CD14-positive monocyte (primary cell): Measurements from ENCODE around the gene ADRM1. TPM values are rescaled to one million over a fixed set of nuclear protein-coding genes. Genes with fewer than 3 reads are reported as not detected.

Experiments
- DNase-seq, 3 donors: peaks; one replicate each; pipeline ENCODE4 v3.0.0-alpha.2; 2011 to 2022
- H2AFZ ChIP-seq: 2 replicates; pipeline ENCODE4 v1.6.0; 2012; ENCODE audit warnings: mild to moderate bottlenecking, low read depth, low read length, inconsistent platforms; ENCODE audit not compliant: insufficient read depth, poor library complexity, severe bottlenecking
- H3K27ac ChIP-seq, 2 donors: 1 replicate in 1 of 2; 2 replicates in 1 of 2; pipeline ENCODE4 v1.5.1; 2012 to 2013; ENCODE audit warnings: low read length in 2 of 2, control low read depth in 1 of 2, inconsistent platforms in 1 of 2, low read depth in 1 of 2, mild to moderate bottlenecking in 1 of 2
- H3K27me3 ChIP-seq, 2 donors: one replicate each; pipeline versions ENCODE4 v1.6.0 to v1.6.1; 2011 to 2013; ENCODE audit warnings: low read length in 2 of 2; ENCODE audit not compliant: control insufficient read depth in 2 of 2, insufficient read depth in 2 of 2
- H3K36me3 ChIP-seq, 2 donors: replicated peaks in 1 of 2; 1 replicate in 1 of 2; 2 replicates in 1 of 2; pipeline versions ENCODE4 v1.5.1 to v1.6.1; 2012 to 2013; ENCODE audit warnings: low read length in 2 of 2, control low read depth in 1 of 2, inconsistent platforms in 1 of 2, mild to moderate bottlenecking in 1 of 2; ENCODE audit not compliant: insufficient read depth in 2 of 2, control insufficient read depth in 1 of 2
- H3K4me1 ChIP-seq, 2 donors: 1 replicate in 1 of 2; 2 replicates in 1 of 2; pipeline versions ENCODE4 v1.5.1 to v1.6.1; 2012 to 2013; ENCODE audit warnings: low read length in 2 of 2, control low read depth in 1 of 2, inconsistent platforms in 1 of 2, mild to moderate bottlenecking in 1 of 2, moderate library complexity in 1 of 2; ENCODE audit not compliant: insufficient read depth in 2 of 2, control insufficient read depth in 1 of 2
- H3K4me2 ChIP-seq: replicated peaks from 2 replicates; pipeline ENCODE3; 2012; ENCODE audit warnings: low read length, moderate library complexity, mild to moderate bottlenecking; ENCODE audit not compliant: poor library complexity, severe bottlenecking; ENCODE audit errors: extremely low read depth
- H3K4me3 ChIP-seq, 3 experiments: fragments of 200-600 bp in 1 of 3; sonication (generic) in 1 of 3; replicated peaks in 1 of 3; 1 replicate in 2 of 3; 2 replicates in 1 of 3; pipeline ENCODE4 v1.5.1; 2011 to 2013; ENCODE audit warnings: low read length in 3 of 3, mild to moderate bottlenecking in 3 of 3, control low read depth in 2 of 3, low read depth in 2 of 3, inconsistent platforms in 1 of 3, moderate library complexity in 1 of 3
- H3K79me2 ChIP-seq: 2 replicates; pipeline ENCODE4 v1.6.0; 2012; ENCODE audit warnings: mild to moderate bottlenecking, control low read depth, inconsistent platforms, low read length, moderate library complexity; ENCODE audit not compliant: insufficient read depth
- H3K9ac ChIP-seq: 2 replicates; pipeline ENCODE4 v1.6.0; 2017; ENCODE audit warnings: low read length, mild to moderate bottlenecking; ENCODE audit not compliant: insufficient read depth, poor library complexity, severe bottlenecking
- H3K9me3 ChIP-seq, 2 donors: replicated peaks in 1 of 2; 1 replicate in 1 of 2; 2 replicates in 1 of 2; pipeline versions ENCODE4 v1.5.1 to v1.6.1; 2012 to 2013; ENCODE audit warnings: low read length in 2 of 2, control low read depth in 1 of 2; ENCODE audit not compliant: control insufficient read depth in 1 of 2, insufficient read depth in 1 of 2
- H4K20me1 ChIP-seq: 2 replicates; pipeline ENCODE4 v1.6.0; 2012; ENCODE audit warnings: mild to moderate bottlenecking, low read length, control low read depth, moderate library complexity; ENCODE audit not compliant: insufficient read depth
- H3K27ac Mint-ChIP-seq, 7 donors: one replicate each; pipeline ENCODE4 v1.8.0; 2020; ENCODE audit warnings: mild to moderate bottlenecking in 7 of 7, mixed read lengths in 7 of 7, moderate library complexity in 6 of 7, inconsistent platforms in 2 of 7
- H3K27me3 Mint-ChIP-seq, 3 donors: one replicate each; pipeline ENCODE4 v1.8.0; 2021 to 2022; ENCODE audit warnings: low read depth in 3 of 3, mild to moderate bottlenecking in 3 of 3, mixed read lengths in 3 of 3, moderate library complexity in 3 of 3, inconsistent platforms in 1 of 3
- H3K36me3 Mint-ChIP-seq, 2 donors: one replicate each; pipeline ENCODE4 v1.8.0; 2020; ENCODE audit warnings: mixed read lengths in 2 of 2, inconsistent platforms in 1 of 2, mild to moderate bottlenecking in 1 of 2
- H3K4me1 Mint-ChIP-seq: one replicate; pipeline ENCODE4 v1.8.0; 2020; ENCODE audit warnings: mild to moderate bottlenecking, mixed read lengths
- H3K4me3 Mint-ChIP-seq, 2 donors: one replicate each; pipeline ENCODE4 v1.8.0; 2020; ENCODE audit warnings: mild to moderate bottlenecking in 2 of 2, mixed read lengths in 2 of 2, moderate library complexity in 1 of 2
- H3K9me3 Mint-ChIP-seq, 7 donors: one replicate each; pipeline ENCODE4 v1.8.0; 2020 to 2022; ENCODE audit warnings: mixed read lengths in 7 of 7, mild to moderate bottlenecking in 6 of 7, moderate library complexity in 6 of 7, inconsistent platforms in 2 of 7
- CTCF ChIP-seq: fragments of 200-600 bp; IDR thresholded peaks from one replicate; pipeline ENCODE4 v1.8.0; 2022; ENCODE audit warnings: antibody characterized with exemption, mild to moderate bottlenecking
- WGBS: methylation state at CpG from one replicate; pipeline ENCODE4 v1.1.5; 2013; ENCODE audit warnings: missing lambda C conversion rate; ENCODE audit not compliant: insufficient coverage; 5-methylcytosine and 5-hydroxymethylcytosine counted together
- intact Hi-C, 2 donors: fragments of 100-400 bp; cut with micrococcal nuclease; formaldehyde crosslinking; loops; one replicate each; pipeline versions ENCODE4 v1.15.0 to v1.15.1; 2023
- polyA plus RNA-seq, 3 donors: library from polyadenylated mRNA; depleted of rRNA in 1 of 3; unstranded in 2 of 3; stranded (reverse) in 1 of 3; fragments of 300-500 nt in 2 of 3; fragments of >200 nt in 1 of 3; fragmentation: Illumina TruSeq in 2 of 3; gene quantifications; 1 replicate in 2 of 3; 2 replicates in 1 of 3; pipeline ENCODE4 v1.2.3, GENCODE V29; 2012 to 2021

ADRM1 gene
- polyA plus RNA-seq, 3 donors = 63.3 to 81.5 (median 72.5) TPM

GRCh38 chr20:62296724-62297448, 5.9 kb upstream of the ADRM1 start:
- no peak overlapping the region for H3K27ac Mint-ChIP-seq
- 96% methylated on average over 26 of the region's 30 CpGs for WGBS
- DNase-seq = no peak
- no peaks in the 10 kb centered on the region for H4K20me1 ChIP-seq
- H3K27ac ChIP-seq = no peak overlapping the region
- H3K9me3 ChIP-seq = no peaks in the 10 kb centered on the region
- H2AFZ ChIP-seq = no peak overlapping the region
- H3K4me1 Mint-ChIP-seq = peaks cover 5% of the 10 kb centered on the region
- no peak overlapping the region for H3K9ac ChIP-seq
- H3K4me3 Mint-ChIP-seq = no peak overlapping the region
- no peak overlapping the region for H3K4me3 ChIP-seq
- H3K9me3 Mint-ChIP-seq = no peaks in the 10 kb centered on the region
- no peaks in the 10 kb centered on the region for H3K79me2 ChIP-seq
- H3K36me3 Mint-ChIP-seq = peaks cover 38 to 53% of the 10 kb centered on the region in 2 donors
- no peaks in the 10 kb centered on the region for H3K27me3 ChIP-seq
- peaks cover 0 to 5% of the 10 kb centered on the region in 2 donors for H3K4me1 ChIP-seq
- no peak for TF ChIP-seq CTCF
- H3K36me3 ChIP-seq = peaks cover 38 to 49% of the 10 kb centered on the region in 2 donors
- no peak overlapping the region for H3K4me2 ChIP-seq
- peaks cover 0 to 3% (median 0%) of the 10 kb centered on the region in 3 donors for H3K27me3 Mint-ChIP-seq
- intact Hi-C loops = no loop called here

- H3K4me3 Mint-ChIP-seq = no peak overlapping the region
- intact Hi-C loops = no loop called here
- Histone ChIP-seq H3K9ac (no peak overlapping the region), H3K4me3 (no peak overlapping the region), H4K20me1 (no peaks in the 10 kb centered on the region), H2AFZ (no peak overlapping the region), H3K36me3 (peaks cover 32 to 42% of the 10 kb centered on the region in 2 donors), H3K9me3 (no peaks in the 10 kb centered on the region), H3K27ac (no peak overlapping the region), H3K27me3 (no peaks in the 10 kb centered on the region), H3K4me1 (peaks cover 0 to 5% of the 10 kb centered on the region in 2 donors), H3K4me2 (no peak overlapping the region), H3K79me2 (no peaks in the 10 kb centered on the region)
- H3K27me3 Mint-ChIP-seq = peaks cover 0 to 3% (median 0%) of the 10 kb centered on the region in 3 donors
- no peak for DNase-seq
- peaks cover 34 to 47% of the 10 kb centered on the region in 2 donors for H3K36me3 Mint-ChIP-seq
- peaks cover 5% of the 10 kb centered on the region for H3K4me1 Mint-ChIP-seq
- 95% methylated on average over 29 of the region's 29 CpGs for WGBS
- H3K9me3 Mint-ChIP-seq = no peaks in the 10 kb centered on the region
- TF ChIP-seq CTCF = no peak
- H3K27ac Mint-ChIP-seq = no peak overlapping the region
Observed at GRCh38 chr20:62297449-62298227, 5.2 kb upstream of the ADRM1 start.
